ENCODE data around the gene PRICKLE2.
"Not testable (repeated sequence)": the region's sequence is repeated elsewhere in the genome, so short reads cannot be mapped to it uniquely, and the experiment has no call there.

The PRICKLE2 gene

GRCh38 chr3:64099316-64099715 is 126.0 kb downstream of the PRICKLE2 start:
- DNase-seq (ENCODE audit: low spot score in 2 of 2): no peak
- H3K27ac Mint-ChIP-seq (ENCODE audit: low read depth): no peak overlapping the region
- H3K9me3 Mint-ChIP-seq: no peaks in the 10 kb centered on the region
- no peak overlapping the region for H3K4me3 Mint-ChIP-seq
- H3K27me3 Mint-ChIP-seq: peaks cover 39% of the 10 kb centered on the region
- no peaks in the 10 kb centered on the region for H3K4me1 Mint-ChIP-seq
- no peaks in the 10 kb centered on the region for H3K36me3 Mint-ChIP-seq (ENCODE audit: insufficient read depth)
- ATAC-seq (replicated peaks; ENCODE audit: extremely low read depth, poor library complexity, severe bottlenecking): no peak

GRCh38 chr3:64098670-64099069 is 126.6 kb downstream of the PRICKLE2 start:
- H3K27me3 Mint-ChIP-seq: peaks cover 39% of the 10 kb centered on the region
- no peaks in the 10 kb centered on the region for H3K36me3 Mint-ChIP-seq (ENCODE audit: insufficient read depth)
- H3K4me3 Mint-ChIP-seq: no peak overlapping the region
- no peak overlapping the region for H3K27ac Mint-ChIP-seq (ENCODE audit: low read depth)
- H3K4me1 Mint-ChIP-seq: no peaks in the 10 kb centered on the region
- DNase-seq (ENCODE audit: low spot score in 2 of 2) (no peak), ATAC-seq (replicated peaks; ENCODE audit: extremely low read depth, poor library complexity, severe bottlenecking) (no peak)
- no peaks in the 10 kb centered on the region for H3K9me3 Mint-ChIP-seq

GRCh38 chr3:64097920-64098319 is 127.3 kb downstream of the PRICKLE2 start:
- no peak for DNase-seq (ENCODE audit: low spot score in 2 of 2)
- Mint-ChIP-seq H3K4me1 (no peaks in the 10 kb centered on the region), H3K9me3 (no peaks in the 10 kb centered on the region), H3K36me3 (ENCODE audit: insufficient read depth) (no peaks in the 10 kb centered on the region), H3K27ac (ENCODE audit: low read depth) (no peak overlapping the region), H3K27me3 (peaks cover 43% of the 10 kb centered on the region), H3K4me3 (no peak overlapping the region)
- ATAC-seq (replicated peaks; ENCODE audit: extremely low read depth, poor library complexity, severe bottlenecking): no peak

GRCh38 chr3:64095802-64096201 is 129.5 kb downstream of the PRICKLE2 start:
- H3K27ac Mint-ChIP-seq (ENCODE audit: low read depth): no peak overlapping the region
- ATAC-seq (replicated peaks; ENCODE audit: extremely low read depth, poor library complexity, severe bottlenecking): no peak

GRCh38 chr3:64094713-64095079 is 130.6 kb downstream of the PRICKLE2 start:
- peaks cover 41% of the 10 kb centered on the region for H3K27me3 Mint-ChIP-seq
- no peak for ATAC-seq (replicated peaks; ENCODE audit: extremely low read depth, poor library complexity, severe bottlenecking)
- DNase-seq (ENCODE audit: low spot score in 2 of 2): no peak
- H3K4me3 Mint-ChIP-seq: no peak overlapping the region
- no peaks in the 10 kb centered on the region for H3K9me3 Mint-ChIP-seq
- no peak overlapping the region for H3K27ac Mint-ChIP-seq (ENCODE audit: low read depth)
- H3K36me3 Mint-ChIP-seq (ENCODE audit: insufficient read depth): no peaks in the 10 kb centered on the region
- H3K4me1 Mint-ChIP-seq: no peaks in the 10 kb centered on the region

More at GRCh38 chr3:64095802-64096201, 129.5 kb downstream of the PRICKLE2 start:
- Mint-ChIP-seq H3K9me3 (no peaks in the 10 kb centered on the region), H3K27me3 (peaks cover 41% of the 10 kb centered on the region), H3K4me1 (no peaks in the 10 kb centered on the region), H3K36me3 (ENCODE audit: insufficient read depth) (no peaks in the 10 kb centered on the region), H3K4me3 (no peak overlapping the region)
- no peak for DNase-seq (ENCODE audit: low spot score in 2 of 2)

- no peaks in the 10 kb centered on the region for H3K4me1 Mint-ChIP-seq
- H3K27me3 Mint-ChIP-seq: peaks cover 38% of the 10 kb centered on the region
- no peak for DNase-seq (ENCODE audit: low spot score in 2 of 2)
- H3K27ac Mint-ChIP-seq (ENCODE audit: low read depth): no peak overlapping the region
- no peak for ATAC-seq (replicated peaks; ENCODE audit: extremely low read depth, poor library complexity, severe bottlenecking)
- H3K36me3 Mint-ChIP-seq (ENCODE audit: insufficient read depth): no peaks in the 10 kb centered on the region
- H3K9me3 Mint-ChIP-seq: no peaks in the 10 kb centered on the region
- H3K4me3 Mint-ChIP-seq: no peak overlapping the region
Measured at GRCh38 chr3:64093825-64094712, 131.2 kb downstream of the PRICKLE2 start.

DNA sequence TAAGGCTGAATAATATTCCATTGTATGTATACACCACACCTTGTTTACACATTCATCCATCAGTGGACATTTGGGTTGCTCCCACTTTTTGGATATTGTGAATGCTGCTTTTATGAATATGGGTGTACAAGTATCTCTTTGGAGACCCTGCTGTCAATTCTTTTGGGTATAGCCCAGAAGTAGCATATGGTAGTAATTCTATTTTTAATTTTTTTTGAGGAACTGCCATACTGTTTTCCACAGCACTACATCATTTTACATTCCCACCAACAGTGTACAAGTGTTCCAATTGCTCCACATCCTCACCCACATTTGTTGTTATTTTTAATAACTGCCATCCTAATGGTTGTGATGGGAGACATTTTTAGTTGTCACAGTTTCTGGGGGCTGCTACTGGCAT is 132.1 kb downstream of the PRICKLE2 start:
- Mint-ChIP-seq H3K36me3 (ENCODE audit: insufficient read depth) (no peaks in the 10 kb centered on the region), H3K4me3 (no peak overlapping the region), H3K27ac (ENCODE audit: low read depth) (no peak overlapping the region), H3K9me3 (no peaks in the 10 kb centered on the region), H3K4me1 (no peaks in the 10 kb centered on the region), H3K27me3 (peaks cover 32% of the 10 kb centered on the region)
- ATAC-seq (replicated peaks; ENCODE audit: extremely low read depth, poor library complexity, severe bottlenecking): no peak
- DNase-seq (ENCODE audit: low spot score in 2 of 2): no peak

GRCh38 chr3:64091501-64091900 is 133.8 kb downstream of the PRICKLE2 start:
- ATAC-seq (replicated peaks; ENCODE audit: extremely low read depth, poor library complexity, severe bottlenecking) (no peak), DNase-seq (ENCODE audit: low spot score in 2 of 2) (no peak)
- Mint-ChIP-seq H3K9me3 (no peaks in the 10 kb centered on the region), H3K36me3 (ENCODE audit: insufficient read depth) (no peaks in the 10 kb centered on the region), H3K27me3 (peaks cover 39% of the 10 kb centered on the region), H3K4me1 (no peaks in the 10 kb centered on the region), H3K27ac (ENCODE audit: low read depth) (no peak overlapping the region), H3K4me3 (no peak overlapping the region)

GRCh38 chr3:64089386-64089785 is 135.9 kb downstream of the PRICKLE2 start:
- not testable (repeated sequence) for H3K4me3 Mint-ChIP-seq; H3K4me1 Mint-ChIP-seq; ATAC-seq (replicated peaks; ENCODE audit: extremely low read depth, poor library complexity, severe bottlenecking); H3K27ac Mint-ChIP-seq (ENCODE audit: low read depth); H3K36me3 Mint-ChIP-seq (ENCODE audit: insufficient read depth); H3K9me3 Mint-ChIP-seq; DNase-seq (ENCODE audit: low spot score in 2 of 2)
- H3K27me3 Mint-ChIP-seq: peaks cover 29% of the 10 kb centered on the region

DNA sequence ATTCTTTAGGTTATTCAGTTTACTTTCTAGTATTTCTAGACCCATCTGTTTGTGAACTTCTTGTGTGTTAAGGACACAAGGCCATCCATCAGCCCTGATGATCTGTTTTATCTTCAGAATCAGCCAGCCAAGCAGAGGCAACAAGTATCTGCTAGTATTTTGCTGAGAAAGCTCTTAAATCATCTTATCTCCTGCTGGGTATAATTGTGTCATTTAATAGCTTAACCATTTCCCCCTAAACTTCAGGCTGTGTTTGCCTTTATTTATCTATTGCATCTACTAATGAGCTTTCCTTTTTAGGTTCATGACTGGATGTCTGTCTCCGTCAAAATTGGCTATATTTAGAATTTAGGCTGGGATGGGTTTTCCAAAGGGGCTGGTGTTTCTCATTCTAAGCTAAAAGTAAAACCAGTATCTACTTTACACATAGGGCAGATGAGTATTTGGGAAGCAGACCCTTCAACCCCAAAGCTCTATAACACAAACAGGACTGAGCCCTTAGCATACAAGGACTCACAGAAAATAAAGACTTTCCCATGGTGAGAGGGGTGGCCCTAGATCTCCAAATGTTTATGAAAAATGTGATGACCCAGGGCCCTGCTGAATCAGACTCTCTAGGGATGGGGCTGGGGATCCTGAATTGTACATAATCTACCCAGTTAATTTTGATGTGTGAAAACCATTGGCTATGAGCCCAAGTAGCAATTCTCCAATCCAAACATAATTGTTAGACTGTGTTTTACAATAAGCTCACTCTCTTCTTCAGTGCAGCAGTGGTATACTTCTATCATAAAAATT is 136.7 kb downstream of the PRICKLE2 start:
- H3K36me3 Mint-ChIP-seq (ENCODE audit: insufficient read depth): no peaks in the 10 kb centered on the region
- H3K4me3 Mint-ChIP-seq: no peak overlapping the region
- no peak for ATAC-seq (replicated peaks; ENCODE audit: extremely low read depth, poor library complexity, severe bottlenecking)
- H3K4me1 Mint-ChIP-seq: no peaks in the 10 kb centered on the region
- no peaks in the 10 kb centered on the region for H3K9me3 Mint-ChIP-seq
- peaks cover 29% of the 10 kb centered on the region for H3K27me3 Mint-ChIP-seq
- no peak for DNase-seq (ENCODE audit: low spot score in 2 of 2)
- H3K27ac Mint-ChIP-seq (ENCODE audit: low read depth): no peak overlapping the region

- H3K27me3 Mint-ChIP-seq: peaks cover 13% of the 10 kb centered on the region
- DNase-seq (ENCODE audit: low spot score in 2 of 2) (no peak), ATAC-seq (replicated peaks; ENCODE audit: extremely low read depth, poor library complexity, severe bottlenecking) (no peak)
- no peaks in the 10 kb centered on the region for H3K9me3 Mint-ChIP-seq
- H3K4me1 Mint-ChIP-seq: no peaks in the 10 kb centered on the region
- H3K4me3 Mint-ChIP-seq: no peak overlapping the region
- H3K27ac Mint-ChIP-seq (ENCODE audit: low read depth): no peak overlapping the region
- H3K36me3 Mint-ChIP-seq (ENCODE audit: insufficient read depth): no peaks in the 10 kb centered on the region
Measured at GRCh38 chr3:64086479-64087252, 138.6 kb downstream of the PRICKLE2 start.

- peaks cover 25% of the 10 kb centered on the region for H3K27me3 Mint-ChIP-seq
- no peaks in the 10 kb centered on the region for H3K36me3 Mint-ChIP-seq (ENCODE audit: insufficient read depth)
- DNase-seq (ENCODE audit: low spot score in 2 of 2) (no peak), ATAC-seq (replicated peaks; ENCODE audit: extremely low read depth, poor library complexity, severe bottlenecking) (no peak)
- H3K4me1 Mint-ChIP-seq: no peaks in the 10 kb centered on the region
- H3K9me3 Mint-ChIP-seq: no peaks in the 10 kb centered on the region
- no peak overlapping the region for H3K4me3 Mint-ChIP-seq
- H3K27ac Mint-ChIP-seq (ENCODE audit: low read depth): no peak overlapping the region
Measured at GRCh38 chr3:64084640-64085039, 140.6 kb downstream of the PRICKLE2 start.
